GM19463 (cell line): ENCODE results near the gene KSR2.
"Not testable (repeated sequence)": the region's sequence is repeated elsewhere in the genome, so short reads cannot be mapped to it uniquely, and the experiment has no call there.

Experiments
- ATAC-seq: cut with Tn5 transposase; IDR thresholded peaks from one replicate; pipeline ENCODE4 v1.9.1; 2021; ENCODE audit warnings: mild to moderate bottlenecking, moderate library complexity; ENCODE audit not compliant: unreplicated experiment

The KSR2 gene

DNA sequence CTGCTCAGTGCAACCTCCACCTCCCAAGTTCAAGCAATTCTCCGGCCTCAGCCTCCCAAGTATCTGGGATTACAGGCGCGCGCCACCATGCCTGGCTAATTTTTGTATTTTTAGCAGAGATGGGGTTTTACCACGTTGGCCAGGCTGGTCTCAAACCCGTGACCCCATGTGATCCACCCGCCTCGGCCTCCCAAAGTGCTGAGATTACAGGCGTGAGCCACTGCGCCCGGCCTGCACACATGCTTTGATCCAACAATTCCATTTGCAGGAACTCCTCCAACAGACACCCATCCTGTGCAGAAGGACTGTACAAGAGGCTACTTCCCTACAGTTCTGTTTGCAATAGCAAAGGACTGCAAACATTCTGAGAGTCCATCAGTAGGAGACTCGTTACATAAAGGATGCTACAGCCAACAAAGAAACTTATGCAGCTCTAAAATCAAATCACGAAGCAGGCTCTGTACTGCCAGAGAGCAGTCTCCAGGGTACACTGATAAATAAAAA, 108.0 kb downstream of the KSR2 start:
- ATAC-seq, result not testable (repeated sequence)

DNA sequence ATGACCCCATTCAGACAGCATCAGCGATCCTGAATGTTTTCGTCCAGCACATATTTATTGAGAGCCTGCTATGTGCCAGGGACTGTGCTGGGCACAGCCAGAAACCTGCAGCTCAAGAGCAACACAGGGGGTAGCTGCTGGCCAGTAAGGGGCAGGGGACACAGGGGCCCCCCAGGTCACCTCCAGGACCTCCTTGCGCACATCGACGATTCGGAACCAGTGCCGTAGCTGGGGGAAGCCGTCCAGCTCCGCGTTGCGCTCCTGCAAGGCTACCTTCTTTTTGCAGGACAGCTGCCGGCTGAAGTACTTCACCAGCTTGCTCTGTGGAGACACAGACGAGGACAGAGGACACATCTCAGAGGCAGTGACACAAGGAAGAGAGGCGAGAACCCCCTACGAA, 108.7 kb downstream of the KSR2 start:
- no peak for ATAC-seq

DNA sequence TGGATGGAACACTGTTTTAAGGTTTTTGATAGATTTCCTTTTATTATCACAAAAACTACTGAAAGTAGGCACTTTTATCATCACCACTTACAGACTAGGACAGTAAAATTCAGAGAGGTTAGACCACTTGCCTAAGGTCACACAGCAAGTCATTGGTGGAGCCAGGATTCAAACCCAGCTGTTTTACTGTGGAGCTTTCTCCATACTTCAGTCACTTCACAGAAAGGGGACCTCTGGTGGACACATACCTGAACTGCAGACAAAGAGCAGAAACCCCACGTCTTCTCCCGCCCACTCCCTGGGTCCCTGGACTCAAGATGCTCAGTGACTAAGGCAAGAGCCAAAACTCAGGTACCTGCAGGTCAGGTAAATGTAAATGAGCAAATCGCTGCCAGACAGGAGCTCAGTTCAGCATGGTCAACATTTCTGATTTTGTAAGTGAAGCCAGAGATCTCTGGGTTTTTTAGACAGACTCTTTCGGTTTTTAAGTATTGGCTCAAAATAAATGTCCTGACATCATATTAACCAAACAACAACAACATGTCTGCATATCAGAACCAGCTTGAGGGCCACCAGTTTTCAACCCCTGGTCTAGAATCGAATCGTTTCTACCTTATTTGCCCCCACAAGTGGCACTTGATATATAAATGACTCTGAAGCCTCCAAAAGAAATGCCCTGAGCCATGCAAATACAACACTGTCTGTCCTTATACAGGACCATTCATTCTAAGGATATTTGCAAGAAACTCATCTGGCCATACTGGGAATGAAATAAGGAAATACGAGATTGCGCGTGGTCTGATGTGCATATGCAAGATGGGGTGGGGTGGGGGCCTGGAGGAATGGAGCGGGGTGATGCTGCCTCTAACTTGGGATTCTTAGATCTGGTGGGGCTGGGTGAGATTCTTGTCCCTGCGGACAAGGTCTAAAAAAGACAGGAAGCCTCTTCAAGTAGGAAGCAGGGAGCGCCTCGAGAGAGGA, 110.9 kb downstream of the KSR2 start:
- ATAC-seq, result no peak

DNA sequence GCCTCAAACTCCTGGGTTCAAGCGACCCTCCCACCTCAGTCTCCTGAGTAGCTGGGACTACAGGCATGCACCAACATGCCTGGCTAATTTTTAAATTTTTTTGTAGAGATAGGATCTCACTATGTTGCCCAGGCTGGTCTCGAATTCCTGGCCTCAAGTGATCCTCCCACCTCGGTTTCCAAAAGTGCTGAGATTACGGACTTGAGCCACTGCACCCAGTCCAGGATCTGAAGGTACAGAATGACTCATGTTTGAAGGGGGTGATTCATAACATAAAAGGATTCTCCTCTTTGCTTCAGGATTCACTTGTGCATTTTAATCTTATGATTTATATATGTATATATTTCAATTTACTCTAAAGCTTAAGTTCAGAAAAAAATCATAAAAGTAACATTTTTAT, 111.7 kb downstream of the KSR2 start:
- ATAC-seq, result not testable (repeated sequence)

DNA sequence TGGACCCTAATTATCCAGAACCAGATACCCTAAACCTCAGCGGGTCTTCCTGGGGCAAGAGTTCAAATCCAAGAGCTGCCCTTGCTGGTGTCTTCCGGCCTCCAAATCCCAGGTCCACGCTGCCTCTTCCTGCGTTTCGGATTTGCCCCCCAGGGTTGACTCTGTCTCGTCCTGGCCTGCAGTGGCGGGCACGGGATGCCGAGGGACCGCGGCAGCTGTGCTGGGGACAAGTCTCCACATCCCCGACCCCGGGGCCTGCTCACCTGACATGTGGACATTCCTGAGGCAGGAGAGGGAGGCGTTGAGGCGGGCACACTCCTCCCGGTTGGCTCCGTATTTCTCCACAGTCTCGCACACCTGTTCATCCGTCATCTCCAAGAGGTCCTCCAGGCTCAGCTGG, 113.6 kb downstream of the KSR2 start:
- no peak for ATAC-seq

DNA sequence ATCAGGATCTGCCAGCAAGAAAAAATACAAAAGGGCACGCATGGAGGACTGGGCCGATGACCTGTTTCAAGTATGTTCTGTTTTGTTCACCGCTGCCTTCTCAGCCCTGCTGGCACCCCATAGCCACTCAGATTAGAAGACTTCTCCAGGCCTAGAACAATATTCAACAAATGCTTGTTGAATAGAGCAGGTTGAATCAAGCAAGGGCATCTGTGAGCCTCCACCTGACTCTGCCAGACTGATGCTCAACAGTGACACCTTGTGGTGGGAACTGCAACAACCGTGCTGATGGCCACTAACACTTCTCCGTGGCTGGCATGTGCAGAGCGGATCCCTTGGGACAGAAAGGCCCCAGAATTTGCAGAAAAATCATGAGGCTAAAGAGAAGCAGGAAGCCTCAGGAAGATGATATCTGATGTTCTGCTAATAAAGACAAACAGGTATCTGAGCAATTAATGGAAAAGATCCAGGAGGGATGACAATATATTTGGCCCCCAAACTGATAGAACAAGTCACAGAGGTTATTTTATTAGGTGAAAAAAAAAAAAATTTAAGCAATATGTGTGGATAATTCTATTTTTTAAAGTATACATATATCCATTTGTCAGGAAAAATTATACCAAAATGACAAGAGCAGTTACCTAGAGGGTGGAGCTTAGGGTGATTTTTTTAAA, 114.3 kb downstream of the KSR2 start:
- no peak for ATAC-seq

DNA sequence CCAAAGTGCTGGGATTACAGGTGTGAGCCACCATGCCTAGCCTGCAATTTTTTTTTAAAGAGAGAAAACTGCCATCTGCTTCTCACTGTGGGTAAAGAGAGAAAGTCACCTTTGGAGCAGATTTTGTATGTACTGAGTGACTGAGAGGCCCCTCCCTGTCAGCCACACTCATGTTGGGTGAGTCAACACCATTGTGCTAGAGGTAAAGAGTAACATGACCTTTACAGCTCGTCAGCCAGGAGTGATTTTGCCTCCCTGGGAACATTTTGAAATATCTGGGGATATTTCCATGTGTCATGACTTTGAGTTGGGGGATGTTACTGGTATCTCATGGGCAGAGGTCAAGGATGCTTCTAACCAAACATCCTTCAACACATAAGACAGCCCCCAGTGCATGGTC, 115.2 kb downstream of the KSR2 start:
- no peak for ATAC-seq

DNA sequence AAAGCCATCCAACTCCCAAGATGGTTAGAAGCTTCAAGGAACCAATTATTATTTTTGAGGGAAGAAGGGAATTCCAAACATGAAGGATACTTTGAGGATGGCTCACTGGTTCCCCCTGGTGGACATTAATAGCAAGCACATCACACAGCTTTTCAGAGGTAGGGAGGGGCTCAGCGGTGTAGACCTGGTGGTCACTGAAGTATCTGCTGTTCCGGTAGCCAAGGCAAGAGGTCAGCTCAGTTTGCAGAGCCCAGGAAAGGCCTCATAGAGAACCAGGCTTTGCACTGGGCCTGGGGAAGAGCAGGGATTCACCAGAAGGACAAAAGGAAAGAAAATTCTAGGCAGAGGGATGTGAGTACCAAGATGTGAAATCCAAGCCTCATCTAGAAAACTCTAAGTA, 118.7 kb downstream of the KSR2 start:
- ATAC-seq, result no peak

DNA sequence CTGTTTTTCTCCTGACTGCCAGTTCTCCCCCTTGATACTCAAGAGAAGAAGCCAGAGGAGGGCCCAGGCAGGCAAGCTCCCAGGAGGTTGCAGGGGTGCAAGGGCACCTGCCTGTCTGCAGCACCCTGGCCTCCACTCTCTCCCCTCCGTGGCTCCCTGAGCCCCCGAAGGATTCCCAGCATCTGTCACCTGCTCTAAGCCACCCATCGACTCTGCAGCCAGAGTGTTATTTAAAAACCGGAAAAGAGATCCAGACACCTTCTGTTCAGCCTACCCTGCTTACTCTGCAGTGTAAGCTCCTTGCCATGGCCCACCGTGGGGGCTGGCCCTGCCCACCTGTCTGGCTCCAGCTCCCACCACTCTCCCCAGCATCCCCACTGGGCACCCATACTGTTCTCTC, 121.4 kb downstream of the KSR2 start:
- no peak for ATAC-seq

DNA sequence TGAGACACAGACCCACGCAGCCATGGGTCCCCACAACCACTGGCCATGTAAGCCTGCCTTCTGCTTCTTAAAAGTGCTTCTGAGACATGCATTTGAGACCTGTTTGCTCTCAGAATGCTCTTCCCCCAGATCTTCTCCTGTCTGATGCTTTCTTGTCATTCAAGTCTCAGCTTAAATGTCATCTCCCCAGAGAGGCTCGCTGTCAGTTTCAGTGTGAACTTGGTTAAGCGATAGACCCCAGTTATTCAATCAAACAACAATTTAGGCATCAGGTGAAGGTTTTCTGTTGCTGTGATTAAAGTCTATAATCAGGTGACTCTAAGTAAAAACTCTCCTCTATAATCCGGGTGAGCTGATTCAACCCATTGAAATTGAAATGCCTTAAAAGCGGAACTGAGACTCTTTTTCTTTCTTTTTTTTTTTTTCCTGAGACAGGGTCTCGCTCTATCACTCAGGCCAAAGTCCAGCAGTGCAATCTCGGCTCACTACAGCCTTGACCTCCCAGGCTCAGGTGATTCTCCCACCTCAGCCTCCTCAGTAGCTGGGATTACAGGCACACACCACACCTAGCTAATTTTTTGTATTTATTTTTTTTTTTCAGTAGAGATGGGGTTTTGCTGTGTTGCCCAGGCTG, 123.4 kb downstream of the KSR2 start:
- ATAC-seq, result no peak

DNA sequence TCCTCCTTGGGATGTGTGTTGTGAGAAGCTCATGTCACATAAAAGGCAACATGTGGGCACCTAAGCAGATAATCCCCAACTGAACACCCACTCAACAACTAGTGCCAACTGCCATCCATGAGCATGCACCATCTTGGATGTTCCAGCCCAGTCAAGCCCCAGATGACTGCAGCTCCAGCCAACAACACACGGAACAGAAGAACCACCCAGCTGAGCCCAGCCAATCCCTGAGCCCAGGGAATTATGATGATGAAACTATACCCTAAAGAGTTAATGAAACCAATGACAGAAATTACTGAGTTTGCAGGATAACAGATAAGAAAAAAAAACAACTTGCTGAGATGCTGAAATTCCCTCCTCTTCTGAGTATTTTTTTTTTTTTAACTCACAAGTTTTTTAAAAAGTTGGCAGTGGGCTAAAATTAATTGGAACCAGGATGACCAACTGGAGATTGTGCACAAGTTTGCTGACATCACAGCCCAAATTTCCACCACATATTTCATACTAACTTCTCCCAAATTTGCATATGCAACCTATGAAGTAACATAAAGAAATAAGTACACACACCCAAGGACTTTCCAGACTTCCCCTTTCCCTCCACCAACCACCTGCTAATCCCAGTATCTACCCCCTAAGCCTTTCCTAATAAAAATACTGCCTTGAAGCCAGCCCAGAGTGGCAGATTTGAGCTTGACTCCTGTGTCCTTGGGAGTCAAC, 124.5 kb downstream of the KSR2 start:
- no peak for ATAC-seq

DNA sequence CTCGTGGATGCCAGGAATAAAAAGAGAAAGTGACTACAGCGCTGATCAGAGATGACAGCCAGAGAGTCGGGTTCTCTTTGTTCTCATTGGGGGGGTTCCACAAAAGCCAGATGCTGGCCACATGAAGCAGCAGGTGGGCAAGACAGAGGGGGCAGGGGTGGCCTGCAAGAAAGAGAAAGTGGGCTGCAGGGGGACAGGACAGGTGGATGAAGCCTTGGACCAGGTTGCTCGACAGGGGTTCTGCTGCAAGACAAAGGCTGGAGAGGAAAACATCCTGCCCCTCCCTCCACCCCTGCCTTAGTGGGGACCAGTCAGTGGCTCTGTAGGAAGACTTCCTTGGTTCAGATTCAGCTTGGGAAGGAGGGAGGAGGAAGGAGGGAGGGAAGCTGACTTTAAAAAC, 126.2 kb downstream of the KSR2 start:
- ATAC-seq, result no peak

DNA sequence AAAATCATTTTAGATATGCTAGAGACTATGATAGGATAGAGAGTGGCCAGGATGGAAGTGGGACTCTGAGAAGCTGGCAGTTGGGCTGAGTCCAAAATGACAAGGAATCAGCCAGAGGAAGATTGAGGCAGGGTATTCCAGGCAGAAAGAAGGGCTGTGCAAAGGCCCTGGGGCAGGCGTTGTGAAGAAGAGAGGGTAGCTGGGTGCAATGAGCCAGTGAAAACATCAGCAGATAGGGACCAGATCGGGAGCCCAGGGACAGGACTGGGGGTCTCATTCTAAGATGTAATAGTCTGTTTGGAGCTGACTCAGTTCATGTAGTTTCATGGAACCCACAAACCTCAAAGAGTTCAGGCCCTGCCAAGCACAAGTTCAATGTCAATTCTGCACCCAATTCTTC, 126.6 kb downstream of the KSR2 start:
- no peak for ATAC-seq

DNA sequence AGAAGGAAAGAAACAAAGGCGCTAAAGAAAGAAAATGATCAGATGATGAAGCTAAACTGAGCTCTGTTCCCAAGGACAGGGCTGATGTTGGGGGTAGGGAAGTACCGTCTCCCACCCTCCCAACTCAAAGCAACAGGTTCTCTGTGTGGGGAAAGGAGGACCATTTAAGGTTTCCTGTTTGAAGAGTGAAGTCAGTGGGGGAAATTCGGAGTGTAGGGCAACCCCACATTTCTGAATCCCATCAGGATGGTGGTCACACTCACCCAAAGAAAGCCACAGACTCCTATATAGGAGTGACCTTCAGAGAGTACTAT, 131.1 kb downstream of the KSR2 start:
- no peak for ATAC-seq

DNA sequence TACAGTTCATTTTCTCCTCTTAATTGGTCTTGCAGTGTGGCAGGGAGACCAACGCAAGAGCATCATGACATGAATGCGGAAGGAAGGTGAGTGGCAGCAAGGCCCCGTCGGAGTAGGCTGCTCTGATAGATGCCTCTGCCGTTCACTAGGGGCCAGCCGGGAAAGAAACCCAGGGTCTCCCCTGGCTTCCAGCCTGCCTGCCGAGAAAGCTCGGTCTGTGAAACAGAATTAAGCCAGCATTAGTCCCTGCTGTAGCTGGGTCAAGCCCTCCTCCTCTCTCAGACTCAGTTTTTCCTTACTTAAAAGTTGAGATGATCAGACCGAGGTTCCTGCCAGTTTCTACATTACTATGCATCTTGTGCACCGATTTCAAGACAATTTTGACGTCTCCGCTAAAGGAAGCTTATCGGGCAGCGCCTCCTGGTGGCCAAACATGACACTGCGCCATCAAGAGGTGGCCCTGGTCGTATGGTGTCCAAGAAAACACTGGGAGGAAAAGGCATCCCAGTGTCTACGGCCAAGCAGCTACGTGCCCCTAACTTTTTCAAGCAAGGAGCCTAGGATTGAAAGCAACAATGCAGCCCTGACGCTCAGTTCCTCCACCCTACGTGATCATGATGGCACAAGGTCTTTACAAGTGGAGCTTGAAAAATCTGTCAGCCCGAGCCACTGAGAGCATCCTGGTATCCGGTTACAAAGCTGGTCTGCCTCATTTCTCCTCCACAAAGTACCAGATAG, 131.6 kb downstream of the KSR2 start:
- no peak for ATAC-seq

DNA sequence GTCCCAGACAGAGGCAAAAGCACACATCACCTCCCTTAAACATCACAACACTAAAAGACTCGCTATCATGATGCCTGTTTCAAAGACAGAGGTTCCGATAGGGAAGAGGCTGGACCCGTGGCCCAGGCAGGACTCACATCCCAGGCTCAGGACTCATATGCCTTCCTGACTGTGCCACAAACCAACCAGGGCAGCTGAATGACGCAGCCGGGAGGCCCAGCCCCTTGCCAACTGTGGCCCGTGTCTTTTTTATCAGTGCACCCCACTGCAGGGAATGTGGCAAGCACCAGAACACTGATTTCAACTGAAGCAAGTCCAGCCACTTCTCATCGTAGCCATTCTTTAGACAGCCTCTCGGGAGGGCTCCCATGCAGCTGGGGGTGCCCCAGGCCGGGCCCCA, 132.3 kb downstream of the KSR2 start:
- ATAC-seq, result no peak

DNA sequence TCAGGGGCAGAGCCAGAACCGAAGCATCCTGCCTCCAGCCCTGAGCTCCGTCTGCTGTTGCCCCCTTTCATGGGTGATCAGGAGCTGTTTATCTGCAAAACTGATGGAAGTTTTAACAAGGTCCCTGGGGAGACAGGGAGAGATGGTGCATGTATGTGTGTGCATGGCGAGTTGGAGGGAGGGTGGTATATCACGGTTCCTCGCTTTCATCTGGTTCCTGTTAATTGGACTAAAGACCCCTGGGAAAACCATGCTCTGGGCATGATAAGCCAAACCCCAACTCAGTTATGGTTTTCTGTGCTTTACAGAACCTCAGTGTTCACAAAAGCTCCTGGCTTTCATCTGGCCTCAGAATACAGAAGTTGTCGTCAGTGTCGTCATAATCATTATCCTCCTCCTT, 133.6 kb downstream of the KSR2 start:
- ATAC-seq, result no peak

DNA sequence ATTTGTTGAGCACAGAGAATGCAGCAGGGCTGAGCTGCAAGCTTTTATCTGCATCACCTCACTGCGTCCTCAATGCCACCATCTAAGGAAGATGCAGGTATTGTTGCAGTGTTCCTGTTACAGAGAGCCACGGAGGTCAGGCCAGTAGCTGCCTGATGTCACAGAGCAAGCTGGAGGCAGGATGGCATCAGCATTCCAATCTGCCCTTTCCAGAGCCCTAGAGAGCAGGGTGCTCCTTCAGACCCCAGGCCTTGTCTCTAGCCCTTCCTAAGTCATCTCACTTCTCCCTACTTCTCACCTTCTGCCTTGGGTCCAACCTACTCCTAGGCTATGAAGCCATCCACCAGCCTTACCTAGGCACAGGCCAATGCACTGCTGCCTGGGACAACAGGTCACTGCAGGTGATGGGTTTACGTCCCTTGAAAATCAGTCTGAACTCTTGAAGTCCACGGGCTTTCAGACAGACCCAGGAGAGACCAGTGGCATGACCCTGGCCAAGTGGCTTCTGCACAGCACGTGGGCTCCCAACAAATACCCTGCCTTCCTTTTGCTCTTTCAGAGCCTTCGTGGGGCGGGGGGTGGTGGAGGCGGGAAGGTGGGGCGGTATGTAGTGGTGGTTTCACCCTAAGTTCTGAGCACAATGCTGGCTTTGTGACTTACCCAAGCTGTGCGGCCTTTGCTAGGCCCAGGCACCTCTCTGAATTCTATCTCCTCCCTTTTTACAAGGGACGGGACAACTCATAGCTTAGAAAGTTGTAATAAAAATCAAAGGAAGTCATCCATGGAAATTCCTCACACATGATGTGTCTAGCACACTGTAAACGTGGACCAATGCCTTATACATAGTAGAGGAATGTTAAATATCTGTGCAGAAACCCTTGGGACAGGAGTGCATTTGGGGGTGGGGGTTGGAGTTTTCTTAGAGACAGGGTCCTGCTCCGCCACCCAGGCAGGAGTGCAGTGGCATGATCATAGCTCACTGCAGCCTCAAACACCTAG, 136.0 kb downstream of the KSR2 start:
- no peak for ATAC-seq

DNA sequence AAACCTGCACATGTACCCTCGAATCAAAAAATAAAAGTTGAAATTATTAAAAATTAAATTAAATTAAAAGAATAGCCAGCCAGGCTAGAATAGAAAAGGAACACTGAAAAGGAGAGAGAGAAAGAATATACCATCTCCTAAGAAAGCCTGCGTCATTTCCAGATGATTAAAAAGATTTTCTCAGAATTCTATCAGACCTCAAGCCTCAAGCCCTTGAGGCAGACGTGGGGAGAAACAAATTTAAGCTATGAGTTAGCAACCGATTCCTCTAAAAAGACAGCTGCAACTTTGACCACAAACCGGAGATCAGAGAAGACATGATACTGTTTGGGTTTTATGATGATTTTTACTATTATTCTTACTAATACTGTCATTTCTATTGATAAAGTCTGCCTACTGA, 138.3 kb downstream of the KSR2 start:
- no peak for ATAC-seq
